Right lobe of liver (tissue), 4 donors: ENCODE measurements around the gene RASSF8.

Source experiments
- POLR2A ChIP-seq: fragments of 450-650 bp; IDR thresholded peaks from one replicate; pipeline ENCODE4 v1.6.1; 2017; ENCODE audit warnings: antibody characterized with exemption, mild to moderate bottlenecking
- TF ChIP-seq, protein P1 (sequence below), 4 donors: fragments of 200-600 bp in 3 of 4; fragments of 450-650 bp in 1 of 4; IDR thresholded peaks; one replicate each; pipeline versions ENCODE4 v1.5.1 to v1.8.0; 2016 to 2022; ENCODE audit warnings: antibody characterized with exemption in 4 of 4, mild to moderate bottlenecking in 2 of 4
- donor health status: DM: no; HTN: no; CAD: no.
- donor health status: DM: no; HTN: no; CAD: no.
- donor health status: DM: no; HTN: yes; CAD: no.

DNA sequence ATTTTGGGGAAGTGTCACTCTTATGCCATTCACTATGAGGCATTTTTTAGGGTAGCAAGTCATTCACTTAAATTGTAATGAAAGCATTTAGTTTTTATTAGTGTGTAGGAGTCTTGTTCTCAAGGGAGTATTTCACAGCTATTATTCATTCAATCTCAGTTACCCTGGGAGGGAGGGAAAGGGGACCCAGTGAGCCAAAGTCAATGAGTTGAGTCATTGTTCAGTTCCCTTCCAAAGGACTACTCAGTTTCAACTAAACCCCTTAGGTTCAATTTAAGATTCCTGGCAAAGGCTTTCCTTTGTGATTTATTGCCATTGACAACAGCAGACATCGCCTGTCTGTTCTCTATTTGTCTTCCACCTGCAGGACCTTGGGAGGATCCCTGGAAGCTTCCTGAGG is 29.3 kb upstream of the RASSF8 start:
- TF ChIP-seq POLR2A: no peak
- TF ChIP-seq, protein P1, sequence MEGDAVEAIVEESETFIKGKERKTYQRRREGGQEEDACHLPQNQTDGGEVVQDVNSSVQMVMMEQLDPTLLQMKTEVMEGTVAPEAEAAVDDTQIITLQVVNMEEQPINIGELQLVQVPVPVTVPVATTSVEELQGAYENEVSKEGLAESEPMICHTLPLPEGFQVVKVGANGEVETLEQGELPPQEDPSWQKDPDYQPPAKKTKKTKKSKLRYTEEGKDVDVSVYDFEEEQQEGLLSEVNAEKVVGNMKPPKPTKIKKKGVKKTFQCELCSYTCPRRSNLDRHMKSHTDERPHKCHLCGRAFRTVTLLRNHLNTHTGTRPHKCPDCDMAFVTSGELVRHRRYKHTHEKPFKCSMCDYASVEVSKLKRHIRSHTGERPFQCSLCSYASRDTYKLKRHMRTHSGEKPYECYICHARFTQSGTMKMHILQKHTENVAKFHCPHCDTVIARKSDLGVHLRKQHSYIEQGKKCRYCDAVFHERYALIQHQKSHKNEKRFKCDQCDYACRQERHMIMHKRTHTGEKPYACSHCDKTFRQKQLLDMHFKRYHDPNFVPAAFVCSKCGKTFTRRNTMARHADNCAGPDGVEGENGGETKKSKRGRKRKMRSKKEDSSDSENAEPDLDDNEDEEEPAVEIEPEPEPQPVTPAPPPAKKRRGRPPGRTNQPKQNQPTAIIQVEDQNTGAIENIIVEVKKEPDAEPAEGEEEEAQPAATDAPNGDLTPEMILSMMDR (IDR thresholded peaks at IDR 0.05): no peak
